HEK293 (cell line): ENCODE measurements around the gene HNRNPH1.

Source experiments
- CTCF ChIA-PET: fragments of 350-600 bp; formaldehyde crosslinking; extraction: SDS; loops from one replicate; lab custom pipeline; 2021; ENCODE audit warnings: antibody characterized with exemption; lab: Yijun Ruan, JAX
- POLR2A ChIA-PET: fragments of 300-600 bp; formaldehyde crosslinking; extraction: SDS; loops from one replicate; lab custom pipeline; 2020; ENCODE audit warnings: antibody characterized with exemption, inconsistent platforms; lab: Yijun Ruan, JAX
- H3K27ac ChIP-seq: fragments of 200-500 bp; sonication (Bioruptor generic); 2 replicates; pipeline ENCODE4 v1.5.1; 2014; ENCODE audit warnings: low read depth, low read length, control low read depth, inconsistent platforms; ENCODE audit errors: extremely low read depth
- H3K36me3 ChIP-seq, 2 experiments: fragments of 200-500 bp in 1 of 2; sonication (Bioruptor generic) in 1 of 2; 1 replicate in 1 of 2; 2 replicates in 1 of 2; pipeline ENCODE4 v1.5.1; 2014 to 2017; ENCODE audit warnings: inconsistent platforms in 2 of 2, low read length in 2 of 2; ENCODE audit not compliant: control insufficient read depth in 2 of 2, insufficient read depth in 1 of 2
- H3K4me1 ChIP-seq: fragments of 200-500 bp; sonication (Bioruptor generic); 2 replicates; pipeline ENCODE4 v1.5.1; 2014; ENCODE audit warnings: mild to moderate bottlenecking, low read length, inconsistent platforms; ENCODE audit not compliant: control insufficient read depth, insufficient read depth
- H3K4me3 ChIP-seq: 2 replicates; pipeline ENCODE4 v1.5.1; 2011; ENCODE audit warnings: low read depth, mild to moderate bottlenecking, control low read depth, low read length, moderate library complexity
- H3K9me3 ChIP-seq: fragments of 200-500 bp; sonication (Bioruptor generic); 2 replicates; pipeline ENCODE4 v1.5.1; 2014; ENCODE audit warnings: low read depth, low read length, inconsistent platforms; ENCODE audit not compliant: control insufficient read depth, insufficient read depth
- KLF16 ChIP-seq: fragments of 450-650 bp; formaldehyde crosslinking; IDR thresholded peaks from 2 replicates; pipeline ENCODE4 v1.5.1; 2017; ENCODE audit warnings: missing biosample characterization, missing genetic modification characterization
- KLF8 ChIP-seq: fragments of 450-650 bp; formaldehyde crosslinking; IDR thresholded peaks from 2 replicates; pipeline ENCODE4 v1.5.1; 2016; ENCODE audit warnings: missing biosample characterization, missing genetic modification characterization
- OSR2 ChIP-seq: fragments of 450-650 bp; formaldehyde crosslinking; IDR thresholded peaks from 2 replicates; pipeline ENCODE4 v1.5.1; 2016; ENCODE audit warnings: missing biosample characterization, missing genetic modification characterization
- ZBTB1 ChIP-seq: fragments of 450-650 bp; formaldehyde crosslinking; IDR thresholded peaks from 2 replicates; pipeline ENCODE4 v1.5.1; 2016; ENCODE audit warnings: missing biosample characterization, missing genetic modification characterization
- ZNF600 ChIP-seq: fragments of 450-650 bp; formaldehyde crosslinking; IDR thresholded peaks from 2 replicates; pipeline ENCODE4 v1.5.1; 2016; ENCODE audit warnings: missing biosample characterization, missing genetic modification characterization
- TF ChIP-seq, protein P1 (sequence below): fragments of 450-650 bp; formaldehyde crosslinking; IDR thresholded peaks from 2 replicates; pipeline ENCODE4 v1.5.1; 2017; ENCODE audit warnings: missing biosample characterization, missing genetic modification characterization
- TF ChIP-seq, protein P2 (sequence below): fragments of 450-650 bp; formaldehyde crosslinking; IDR thresholded peaks from 2 replicates; pipeline ENCODE4 v1.5.1; 2016; ENCODE audit warnings: missing biosample characterization, missing genetic modification characterization
- TF ChIP-seq, protein P3 (sequence below): fragments of 450-650 bp; IDR thresholded peaks from 2 replicates; pipeline ENCODE4 v1.5.1; 2018; ENCODE audit warnings: missing biosample characterization, mild to moderate bottlenecking, missing genetic modification characterization
- TF ChIP-seq, protein P4 (sequence below): fragments of 450-650 bp; formaldehyde crosslinking; IDR thresholded peaks from 2 replicates; pipeline ENCODE4 v1.5.1; 2017; ENCODE audit warnings: missing biosample characterization, missing genetic modification characterization
- TF ChIP-seq, protein P5 (sequence below): fragments of 450-650 bp; formaldehyde crosslinking; IDR thresholded peaks from 2 replicates; pipeline ENCODE4 v1.5.1; 2016; ENCODE audit warnings: missing biosample characterization, missing genetic modification characterization

Gene HNRNPH1

DNA sequence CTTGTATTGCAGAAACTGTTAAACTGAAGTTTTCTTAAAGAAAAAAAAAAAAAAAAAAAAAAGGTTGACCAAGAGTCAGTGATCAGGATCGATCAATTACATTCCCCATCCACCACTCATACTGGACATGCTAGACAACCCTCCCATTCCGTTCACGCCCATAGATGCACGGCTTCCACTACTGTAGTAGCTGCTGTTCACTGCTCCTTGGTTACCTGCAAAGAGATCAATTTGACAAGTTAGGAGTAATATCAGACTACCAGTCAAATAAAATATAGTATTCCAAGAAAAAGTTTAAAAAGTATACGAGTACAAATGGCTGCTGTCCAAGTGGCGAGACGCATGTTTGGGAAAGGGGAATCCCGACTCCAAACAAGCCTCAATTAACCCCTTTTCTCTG is 8.7 kb downstream of the HNRNPH1 start:
- CTCF ChIA-PET, result interaction anchor here (1.1 to 1.3 kb wide), 2 partner anchors 9 to 19 kb away, joined by 3 read pairs; partner anchors contain the start of gene HNRNPH1

DNA sequence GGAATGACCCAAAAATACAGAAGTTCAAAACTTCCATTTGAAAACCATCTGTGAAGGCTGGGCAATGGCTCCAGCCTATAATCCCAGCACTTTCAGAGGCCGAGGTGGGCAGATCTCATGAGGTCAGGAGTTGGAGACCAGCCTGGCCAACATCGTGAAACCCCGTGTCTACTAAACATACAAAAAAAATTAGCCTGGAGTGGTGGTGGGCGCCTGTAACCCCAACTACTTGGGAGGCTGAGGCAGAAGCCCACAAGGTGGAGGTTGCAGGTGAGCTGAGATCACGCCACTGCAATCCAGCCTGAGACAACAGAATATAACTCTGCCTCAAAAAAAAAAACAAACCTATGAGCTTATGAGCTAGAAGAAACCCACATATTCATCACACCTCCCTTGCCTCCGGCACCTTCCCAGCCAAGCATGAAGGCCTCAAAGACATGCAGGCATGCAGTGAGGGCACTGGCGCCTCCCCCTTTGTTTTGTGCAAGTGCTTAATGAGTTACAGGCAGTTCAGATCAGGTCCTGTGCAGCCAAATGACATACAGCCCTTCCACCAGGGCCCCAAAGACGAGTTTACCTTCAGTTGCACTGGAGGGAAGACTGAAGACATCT is 9.9 kb downstream of the HNRNPH1 start:
- H3K9me3 ChIP-seq, result no peaks in the 10 kb centered on the region
- H3K4me3 ChIP-seq, result no peak overlapping the region
- CTCF ChIA-PET, result interaction anchor here (0.6 to 1.6 kb wide), 5 partner anchors 9 to 72 kb away, joined by 3 to 4 read pairs (median 3); partner anchors contain the start of gene HNRNPH1
- TF ChIP-seq KLF8 (tag by site-specific recombination) (0 out of 2 replicates have a peak, but pooled peaks have one; percentile 20), ZNF600 (tag by site-specific recombination) (peak; percentile 65; the same call in 1 of the 2 replicates), ZBTB1 (no peak)
- TF ChIP-seq, protein P1, sequence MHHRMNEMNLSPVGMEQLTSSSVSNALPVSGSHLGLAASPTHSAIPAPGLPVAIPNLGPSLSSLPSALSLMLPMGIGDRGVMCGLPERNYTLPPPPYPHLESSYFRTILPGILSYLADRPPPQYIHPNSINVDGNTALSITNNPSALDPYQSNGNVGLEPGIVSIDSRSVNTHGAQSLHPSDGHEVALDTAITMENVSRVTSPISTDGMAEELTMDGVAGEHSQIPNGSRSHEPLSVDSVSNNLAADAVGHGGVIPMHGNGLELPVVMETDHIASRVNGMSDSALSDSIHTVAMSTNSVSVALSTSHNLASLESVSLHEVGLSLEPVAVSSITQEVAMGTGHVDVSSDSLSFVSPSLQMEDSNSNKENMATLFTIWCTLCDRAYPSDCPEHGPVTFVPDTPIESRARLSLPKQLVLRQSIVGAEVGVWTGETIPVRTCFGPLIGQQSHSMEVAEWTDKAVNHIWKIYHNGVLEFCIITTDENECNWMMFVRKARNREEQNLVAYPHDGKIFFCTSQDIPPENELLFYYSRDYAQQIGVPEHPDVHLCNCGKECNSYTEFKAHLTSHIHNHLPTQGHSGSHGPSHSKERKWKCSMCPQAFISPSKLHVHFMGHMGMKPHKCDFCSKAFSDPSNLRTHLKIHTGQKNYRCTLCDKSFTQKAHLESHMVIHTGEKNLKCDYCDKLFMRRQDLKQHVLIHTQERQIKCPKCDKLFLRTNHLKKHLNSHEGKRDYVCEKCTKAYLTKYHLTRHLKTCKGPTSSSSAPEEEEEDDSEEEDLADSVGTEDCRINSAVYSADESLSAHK, result 0 out of 2 replicates have a peak, but pooled peaks have one; percentile 10
- TF ChIP-seq, protein P2, sequence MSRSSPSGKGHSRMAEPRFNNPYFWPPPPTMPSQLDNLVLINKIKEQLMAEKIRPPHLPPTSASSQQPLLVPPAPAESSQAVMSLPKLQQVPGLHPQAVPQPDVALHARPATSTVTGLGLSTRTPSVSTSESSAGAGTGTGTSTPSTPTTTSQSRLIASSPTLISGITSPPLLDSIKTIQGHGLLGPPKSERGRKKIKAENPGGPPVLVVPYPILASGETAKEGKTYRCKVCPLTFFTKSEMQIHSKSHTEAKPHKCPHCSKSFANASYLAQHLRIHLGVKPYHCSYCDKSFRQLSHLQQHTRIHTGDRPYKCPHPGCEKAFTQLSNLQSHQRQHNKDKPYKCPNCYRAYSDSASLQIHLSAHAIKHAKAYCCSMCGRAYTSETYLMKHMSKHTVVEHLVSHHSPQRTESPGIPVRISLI (tag by site-specific recombination), result peak; percentile 33; the same call in 1 of the 2 replicates
- TF ChIP-seq, protein P3, sequence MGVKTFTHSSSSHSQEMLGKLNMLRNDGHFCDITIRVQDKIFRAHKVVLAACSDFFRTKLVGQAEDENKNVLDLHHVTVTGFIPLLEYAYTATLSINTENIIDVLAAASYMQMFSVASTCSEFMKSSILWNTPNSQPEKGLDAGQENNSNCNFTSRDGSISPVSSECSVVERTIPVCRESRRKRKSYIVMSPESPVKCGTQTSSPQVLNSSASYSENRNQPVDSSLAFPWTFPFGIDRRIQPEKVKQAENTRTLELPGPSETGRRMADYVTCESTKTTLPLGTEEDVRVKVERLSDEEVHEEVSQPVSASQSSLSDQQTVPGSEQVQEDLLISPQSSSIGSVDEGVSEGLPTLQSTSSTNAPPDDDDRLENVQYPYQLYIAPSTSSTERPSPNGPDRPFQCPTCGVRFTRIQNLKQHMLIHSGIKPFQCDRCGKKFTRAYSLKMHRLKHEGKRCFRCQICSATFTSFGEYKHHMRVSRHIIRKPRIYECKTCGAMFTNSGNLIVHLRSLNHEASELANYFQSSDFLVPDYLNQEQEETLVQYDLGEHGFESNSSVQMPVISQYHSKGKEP, result peak; percentile 98
- TF ChIP-seq, protein P4, sequence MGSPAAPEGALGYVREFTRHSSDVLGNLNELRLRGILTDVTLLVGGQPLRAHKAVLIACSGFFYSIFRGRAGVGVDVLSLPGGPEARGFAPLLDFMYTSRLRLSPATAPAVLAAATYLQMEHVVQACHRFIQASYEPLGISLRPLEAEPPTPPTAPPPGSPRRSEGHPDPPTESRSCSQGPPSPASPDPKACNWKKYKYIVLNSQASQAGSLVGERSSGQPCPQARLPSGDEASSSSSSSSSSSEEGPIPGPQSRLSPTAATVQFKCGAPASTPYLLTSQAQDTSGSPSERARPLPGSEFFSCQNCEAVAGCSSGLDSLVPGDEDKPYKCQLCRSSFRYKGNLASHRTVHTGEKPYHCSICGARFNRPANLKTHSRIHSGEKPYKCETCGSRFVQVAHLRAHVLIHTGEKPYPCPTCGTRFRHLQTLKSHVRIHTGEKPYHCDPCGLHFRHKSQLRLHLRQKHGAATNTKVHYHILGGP (tag by site-specific recombination), result no peak
- TF ChIP-seq, protein P5, sequence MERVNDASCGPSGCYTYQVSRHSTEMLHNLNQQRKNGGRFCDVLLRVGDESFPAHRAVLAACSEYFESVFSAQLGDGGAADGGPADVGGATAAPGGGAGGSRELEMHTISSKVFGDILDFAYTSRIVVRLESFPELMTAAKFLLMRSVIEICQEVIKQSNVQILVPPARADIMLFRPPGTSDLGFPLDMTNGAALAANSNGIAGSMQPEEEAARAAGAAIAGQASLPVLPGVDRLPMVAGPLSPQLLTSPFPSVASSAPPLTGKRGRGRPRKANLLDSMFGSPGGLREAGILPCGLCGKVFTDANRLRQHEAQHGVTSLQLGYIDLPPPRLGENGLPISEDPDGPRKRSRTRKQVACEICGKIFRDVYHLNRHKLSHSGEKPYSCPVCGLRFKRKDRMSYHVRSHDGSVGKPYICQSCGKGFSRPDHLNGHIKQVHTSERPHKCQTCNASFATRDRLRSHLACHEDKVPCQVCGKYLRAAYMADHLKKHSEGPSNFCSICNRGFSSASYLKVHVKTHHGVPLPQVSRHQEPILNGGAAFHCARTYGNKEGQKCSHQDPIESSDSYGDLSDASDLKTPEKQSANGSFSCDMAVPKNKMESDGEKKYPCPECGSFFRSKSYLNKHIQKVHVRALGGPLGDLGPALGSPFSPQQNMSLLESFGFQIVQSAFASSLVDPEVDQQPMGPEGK (tag by site-specific recombination), result peak; percentile 32; the same call in 1 of the 2 replicates
- TF ChIP-seq, all 188 proteins: peak for 6
- POLR2A ChIA-PET, result interaction anchor here (0.8 to 6.2 kb wide), 4 partner anchors 10 to 63 kb away, joined by 3 to 94 read pairs (median 4); partner anchors contain the start of genes HNRNPH1 and RUFY1
- Histone ChIP-seq H3K4me1 (no peaks in the 10 kb centered on the region), H3K36me3 (peaks cover 62 to 93% of the 10 kb centered on the region in 2 experiments), H3K27ac (no peak overlapping the region)

More for the DNA sequence above, 8.7 kb downstream of the HNRNPH1 start:
- POLR2A ChIA-PET, result interaction anchor here (6.2 kb wide), 1 partner anchor 8 kb away, joined by 94 read pairs; the partner anchor contains the start of gene HNRNPH1
- H3K27ac ChIP-seq, result no peak overlapping the region
- H3K4me1 ChIP-seq, result no peaks in the 10 kb centered on the region
- TF ChIP-seq OSR2 (tag by site-specific recombination) (peak; percentile 73), KLF16 (no peak)
- no peaks in the 10 kb centered on the region for H3K9me3 ChIP-seq
- peaks cover 74 to 97% of the 10 kb centered on the region in 2 experiments for H3K36me3 ChIP-seq
- no peak overlapping the region for H3K4me3 ChIP-seq
